ENCODE data around the gene CCDC184.

CCDC184 gene

GRCh38 chr12:48179466-48179865, 4.0 kb upstream of the CCDC184 start:
- DNase-seq (ENCODE audit: low read depth), result no peak

- no peak for DNase-seq (ENCODE audit: low read depth)
Observed at GRCh38 chr12:48180424-48180823, 3.0 kb upstream of the CCDC184 start.

DNA sequence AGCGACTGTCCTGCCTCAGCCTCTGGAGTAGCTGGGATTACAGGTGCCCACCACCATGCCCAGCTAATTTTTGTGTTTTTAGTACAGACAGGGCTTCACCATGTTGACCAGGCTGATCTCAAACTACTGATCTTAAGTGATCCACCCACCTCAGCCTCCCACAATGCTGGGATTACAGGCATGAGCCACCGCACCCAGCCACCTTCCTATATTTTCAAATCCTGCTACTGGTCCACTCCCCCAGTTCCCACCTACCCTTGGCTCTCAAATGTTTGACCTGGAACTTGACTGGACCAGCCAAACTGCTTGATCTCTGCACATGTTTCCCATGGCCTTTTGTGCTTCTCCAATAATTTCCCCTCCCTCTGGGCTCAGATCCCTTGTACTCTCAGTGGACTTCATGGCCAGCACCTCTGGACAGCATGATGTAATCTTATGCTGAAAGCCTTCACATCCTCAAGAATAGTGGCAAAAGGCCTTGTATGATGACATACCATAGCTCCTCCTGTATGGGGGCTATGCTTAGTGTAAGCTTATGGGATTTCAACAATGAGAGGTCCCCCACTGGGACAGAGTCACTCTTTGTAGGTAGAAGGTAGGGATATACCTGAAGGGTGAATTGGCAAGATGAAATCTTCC, 2.5 kb upstream of the CCDC184 start:
- no peak for DNase-seq (ENCODE audit: low read depth)

GRCh38 chr12:48182631-48183030, 813 bp upstream of the CCDC184 start:
- DNase-seq (ENCODE audit: low read depth), result no peak

DNA sequence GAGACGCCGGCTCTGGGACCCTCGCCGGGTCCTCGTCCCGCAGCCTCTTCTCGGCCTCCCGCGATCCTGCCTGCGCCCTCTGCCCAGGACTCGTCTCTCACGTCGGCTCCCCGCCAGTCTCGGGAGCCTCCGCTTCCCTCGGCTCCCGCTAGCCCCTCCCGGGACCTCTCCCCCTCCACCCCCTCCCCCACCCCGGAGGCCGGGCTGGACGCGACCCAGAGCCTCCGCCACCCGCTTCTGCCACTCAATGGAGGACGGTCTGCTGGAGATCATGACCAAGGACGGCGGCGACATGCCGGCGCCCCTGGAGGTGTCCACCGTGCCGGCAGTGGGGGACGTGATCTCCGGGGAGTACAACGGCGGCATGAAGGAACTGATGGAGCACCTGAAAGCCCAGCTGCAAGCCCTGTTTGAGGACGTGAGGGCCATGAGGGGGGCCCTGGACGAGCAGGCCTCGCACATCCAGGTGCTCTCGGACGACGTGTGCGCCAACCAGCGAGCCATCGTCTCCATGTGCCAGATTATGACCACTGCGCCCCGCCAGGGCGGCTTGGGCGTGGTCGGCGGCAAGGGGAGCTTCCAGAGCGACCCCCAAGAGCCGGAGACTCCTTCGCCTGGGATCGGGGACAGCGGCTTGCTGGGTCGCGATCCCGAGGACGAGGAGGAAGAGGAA, 568 bp downstream of the CCDC184 start:
- no peak for DNase-seq (ENCODE audit: low read depth)

GRCh38 chr12:48184549-48184922, 1.1 kb downstream of the CCDC184 start:
- DNase-seq (ENCODE audit: low read depth), result no peak

- DNase-seq (ENCODE audit: low read depth), result no peak
Observed at GRCh38 chr12:48185181-48185919, 1.9 kb downstream of the CCDC184 start.

DNA sequence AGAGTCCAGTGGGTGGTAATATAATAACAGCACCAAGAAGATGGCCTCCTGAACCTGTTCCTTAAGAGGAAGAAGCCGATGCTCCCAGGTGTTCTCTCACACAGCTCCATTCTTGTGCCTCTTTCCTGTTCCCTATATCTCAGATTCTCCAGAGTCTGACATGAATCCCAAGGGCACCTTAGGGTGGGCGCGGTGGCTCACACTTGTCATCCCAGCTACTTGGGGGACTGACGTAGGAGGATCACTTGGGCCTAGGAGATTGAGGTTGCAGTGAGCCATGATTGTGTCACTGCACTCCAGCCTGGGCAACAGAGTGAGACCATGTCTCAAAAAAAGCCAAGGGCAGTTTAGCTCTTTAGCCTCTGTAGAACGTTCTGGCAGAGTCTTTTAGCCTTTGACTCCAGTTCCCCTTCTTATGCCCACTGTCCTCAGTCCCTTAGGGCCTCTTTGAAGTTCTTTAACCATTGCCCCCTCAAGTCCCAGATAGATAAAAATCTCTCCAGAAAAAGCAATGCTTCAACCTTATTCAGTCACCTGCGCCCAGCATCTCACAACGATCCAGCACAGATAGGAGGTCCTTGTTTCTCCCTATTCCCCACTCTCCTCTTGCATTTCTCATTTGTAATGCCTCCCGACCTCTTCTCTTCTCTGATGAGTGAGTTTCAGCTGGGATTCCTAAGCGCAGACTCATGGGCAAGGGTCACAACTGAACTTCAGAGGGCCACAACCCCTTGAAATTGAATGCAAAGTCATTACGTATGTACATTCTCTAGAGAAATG, 4.7 kb downstream of the CCDC184 start:
- DNase-seq (ENCODE audit: low read depth), result no peak

DNA sequence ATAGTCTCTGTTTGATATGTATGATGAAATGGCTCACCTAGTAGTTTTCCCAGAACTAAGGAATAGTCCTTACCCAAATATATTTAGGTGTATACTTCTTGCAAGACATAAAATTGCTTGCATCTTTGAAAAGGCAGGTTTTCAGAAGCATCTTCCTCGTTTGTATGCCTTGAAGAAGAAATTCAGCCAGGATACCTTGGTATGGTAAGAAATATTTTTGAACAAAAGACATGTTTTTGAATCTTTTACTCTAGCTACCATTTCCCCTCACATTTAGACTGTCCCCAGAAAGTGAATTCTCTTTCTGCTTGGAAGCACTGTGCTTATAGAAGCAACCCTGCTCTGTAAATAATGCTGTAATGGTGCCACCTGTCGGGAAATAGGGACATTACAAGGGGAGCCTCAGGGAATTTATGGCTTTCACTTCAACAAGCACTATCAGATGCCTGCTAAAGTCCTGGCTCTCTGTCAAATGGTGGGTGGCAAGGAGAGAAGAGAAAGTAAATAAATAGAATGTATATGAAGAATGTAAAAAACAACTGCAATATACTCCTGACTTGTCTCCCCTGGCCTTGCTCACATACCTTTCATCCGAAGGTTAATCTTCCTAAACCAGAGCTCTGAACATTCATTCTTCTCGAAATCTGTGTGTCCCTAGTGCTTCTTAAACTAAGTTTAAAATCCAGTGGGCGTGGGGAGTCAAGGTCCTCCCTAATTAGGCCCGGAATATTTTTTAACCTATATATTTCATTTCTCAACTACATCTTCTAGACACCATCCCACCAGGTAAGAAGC, 6.1 kb downstream of the CCDC184 start:
- DNase-seq (ENCODE audit: low read depth), result peak; percentile 39

- DNase-seq (ENCODE audit: low read depth), result no peak
Observed at GRCh38 chr12:48191096-48191495, 7.7 kb downstream of the CCDC184 start.

- DNase-seq (ENCODE audit: low read depth), result no peak
Observed at GRCh38 chr12:48192861-48193260, 9.4 kb downstream of the CCDC184 start.

- DNase-seq (ENCODE audit: low read depth), result no peak
Observed at GRCh38 chr12:48193623-48194022, 10.2 kb downstream of the CCDC184 start.

GRCh38 chr12:48194799-48195201, 11.4 kb downstream of the CCDC184 start:
- no peak for DNase-seq (ENCODE audit: low read depth)

DNA sequence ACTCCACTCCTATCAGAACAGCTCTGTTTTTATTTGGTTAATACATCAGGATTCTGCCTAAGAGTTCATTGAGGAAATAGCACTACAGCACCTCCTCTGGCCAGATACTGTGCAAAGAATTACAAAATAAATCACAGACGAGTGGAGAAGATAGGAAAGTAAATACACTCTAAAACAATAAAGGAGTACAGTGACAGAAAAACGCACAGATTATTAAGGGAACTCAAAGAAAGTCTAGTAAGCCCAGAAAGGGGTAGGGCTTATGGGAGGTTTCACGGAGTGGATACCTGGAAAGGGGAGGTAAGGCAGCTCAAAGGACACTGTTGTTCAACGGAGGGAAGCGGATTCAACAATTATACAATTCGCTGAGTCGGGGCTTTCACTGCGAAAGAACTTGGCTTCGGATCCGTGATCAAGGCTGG, 14.1 kb downstream of the CCDC184 start:
- no peak for DNase-seq (ENCODE audit: low read depth)

DNA sequence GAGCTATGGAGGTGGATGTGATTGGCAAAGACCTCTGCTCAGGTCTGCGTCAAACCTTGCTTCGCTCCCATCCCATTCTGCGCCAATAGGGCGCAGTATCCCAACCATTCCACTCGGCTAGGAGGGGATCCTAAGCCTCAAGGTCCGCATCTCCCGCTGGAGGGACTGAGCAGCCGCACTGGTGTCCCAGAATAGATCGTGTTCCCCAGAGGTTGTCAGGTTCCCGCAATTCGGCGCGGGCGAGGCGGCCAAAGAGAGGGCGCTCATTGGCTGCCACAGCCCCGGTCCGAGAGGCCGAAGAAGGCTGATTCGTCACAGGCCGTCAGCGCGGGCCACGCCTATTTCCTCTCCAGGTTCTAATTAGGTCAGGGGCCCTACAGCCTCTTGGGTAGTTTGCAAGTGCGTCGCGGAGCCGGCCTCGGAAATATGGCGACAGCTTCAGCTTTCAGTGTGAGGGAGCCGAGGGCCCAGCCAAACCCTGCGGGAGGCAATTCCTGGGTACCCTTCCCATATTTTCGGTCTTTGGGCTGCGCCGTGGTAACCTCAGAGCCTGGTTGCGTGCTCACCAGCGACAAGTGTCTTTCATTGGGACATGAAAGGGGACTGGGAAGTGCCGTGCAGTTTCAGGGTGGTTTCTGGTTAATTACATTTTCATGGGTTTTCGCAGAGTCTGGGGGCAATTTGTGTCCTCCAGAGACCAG, 14.7 kb downstream of the CCDC184 start:
- peak; percentile 70 for DNase-seq (ENCODE audit: low read depth)

DNA sequence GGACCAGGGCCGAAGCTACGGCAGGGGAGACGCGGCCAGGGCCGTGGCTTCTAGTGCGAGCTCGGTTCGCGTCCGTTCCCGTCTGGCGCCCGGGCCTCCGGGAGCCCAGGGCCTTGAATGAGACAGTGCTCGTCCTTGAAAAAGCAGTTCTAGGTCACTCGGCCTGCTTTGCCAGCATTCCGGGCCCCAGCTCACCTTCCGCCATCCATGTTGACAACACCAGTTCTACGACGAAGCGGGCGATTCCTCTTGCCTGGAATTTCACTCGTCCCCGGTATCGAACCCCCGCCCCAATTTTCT, 15.2 kb downstream of the CCDC184 start:
- DNase-seq (ENCODE audit: low read depth), result no peak

- DNase-seq (ENCODE audit: low read depth), result no peak
Observed at GRCh38 chr12:48198985-48199384, 15.5 kb downstream of the CCDC184 start.

- no peak for DNase-seq (ENCODE audit: low read depth)
Observed at GRCh38 chr12:48199774-48200221, 16.4 kb downstream of the CCDC184 start.

GRCh38 chr12:48201091-48201490, 17.6 kb downstream of the CCDC184 start:
- no peak for DNase-seq (ENCODE audit: low read depth)

GRCh38 chr12:48201516-48201915, 18.1 kb downstream of the CCDC184 start:
- DNase-seq (ENCODE audit: low read depth), result no peak

GRCh38 chr12:48202766-48203165, 19.3 kb downstream of the CCDC184 start:
- DNase-seq (ENCODE audit: low read depth), result no peak

Data from stimulated activated CD8-positive, alpha-beta memory T cell treated with anti-CD3 and anti-CD28 coated beads, Interleukin-15, amount 100 ng/mL, for 24 hours (primary cell).